ENCODE data around the gene STK31.

DNA sequence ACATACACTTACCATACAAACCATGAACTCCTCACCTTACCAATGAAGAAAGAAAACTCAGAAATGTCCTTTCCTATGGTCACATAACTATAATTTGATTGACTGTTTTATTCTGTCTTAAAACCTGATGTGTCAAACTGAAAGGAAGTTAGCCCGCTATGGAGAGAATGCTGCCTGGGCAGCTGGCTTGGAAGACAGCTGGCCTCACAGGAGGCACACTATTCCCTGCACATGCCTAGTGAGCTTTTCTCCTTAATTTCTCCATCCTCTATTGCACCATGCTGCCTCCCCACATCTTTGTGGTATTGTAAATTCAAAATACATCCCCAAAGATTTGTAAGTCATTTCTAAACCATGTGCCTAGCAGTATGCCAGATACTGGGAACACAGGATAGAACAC is 163.3 kb downstream of the STK31 start:
- TF ChIP-seq, protein P1, sequence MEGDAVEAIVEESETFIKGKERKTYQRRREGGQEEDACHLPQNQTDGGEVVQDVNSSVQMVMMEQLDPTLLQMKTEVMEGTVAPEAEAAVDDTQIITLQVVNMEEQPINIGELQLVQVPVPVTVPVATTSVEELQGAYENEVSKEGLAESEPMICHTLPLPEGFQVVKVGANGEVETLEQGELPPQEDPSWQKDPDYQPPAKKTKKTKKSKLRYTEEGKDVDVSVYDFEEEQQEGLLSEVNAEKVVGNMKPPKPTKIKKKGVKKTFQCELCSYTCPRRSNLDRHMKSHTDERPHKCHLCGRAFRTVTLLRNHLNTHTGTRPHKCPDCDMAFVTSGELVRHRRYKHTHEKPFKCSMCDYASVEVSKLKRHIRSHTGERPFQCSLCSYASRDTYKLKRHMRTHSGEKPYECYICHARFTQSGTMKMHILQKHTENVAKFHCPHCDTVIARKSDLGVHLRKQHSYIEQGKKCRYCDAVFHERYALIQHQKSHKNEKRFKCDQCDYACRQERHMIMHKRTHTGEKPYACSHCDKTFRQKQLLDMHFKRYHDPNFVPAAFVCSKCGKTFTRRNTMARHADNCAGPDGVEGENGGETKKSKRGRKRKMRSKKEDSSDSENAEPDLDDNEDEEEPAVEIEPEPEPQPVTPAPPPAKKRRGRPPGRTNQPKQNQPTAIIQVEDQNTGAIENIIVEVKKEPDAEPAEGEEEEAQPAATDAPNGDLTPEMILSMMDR (IDR thresholded peaks at IDR 0.05; ENCODE audit: low read depth, low read length), result no peak
- no peak for TF ChIP-seq EZH2phosphoT487 (IDR thresholded peaks at IDR 0.05; ENCODE audit: low read depth)

All from OCI-LY3 (cell line).